22Rv1 (cell line): ENCODE data around the gene ATXN10.

Source experiments
- H3K27ac ChIP-seq: fragments of 450-650 bp; 2 replicates; pipeline ENCODE4 v1.5.1; 2017
- ZFX ChIP-seq: fragments of 450-650 bp; IDR thresholded peaks from 2 replicates; pipeline ENCODE4 v1.6.1; 2017; ENCODE audit warnings: antibody characterized with exemption, borderline replicate concordance
- TF ChIP-seq, protein P1 (sequence below): fragments of 450-650 bp; IDR thresholded peaks from 2 replicates; pipeline ENCODE4 v1.5.1; 2017; ENCODE audit warnings: mild to moderate bottlenecking

Gene ATXN10

DNA sequence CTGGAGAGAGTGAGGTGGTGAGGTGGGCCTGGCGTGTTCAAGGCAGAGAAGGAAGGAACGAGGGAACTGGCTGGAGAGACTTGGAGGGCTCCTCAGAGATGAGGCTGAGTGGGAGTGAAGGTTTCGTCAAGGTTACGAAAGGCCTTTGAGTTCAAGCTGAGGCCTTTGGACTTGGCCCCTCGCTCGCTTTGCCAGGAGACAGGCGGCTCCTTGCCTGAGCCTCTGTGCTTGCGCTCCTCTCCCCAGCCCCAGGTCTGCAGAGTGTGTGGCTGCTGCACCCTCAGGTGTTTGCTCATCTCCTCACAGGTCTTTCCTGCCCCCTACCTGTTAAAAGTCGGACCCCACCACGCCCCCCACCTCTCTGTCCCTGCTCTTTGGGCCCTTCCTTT, 91.6 kb downstream of the ATXN10 start:
- TF ChIP-seq ZFX, result no peak
- TF ChIP-seq, protein P1, sequence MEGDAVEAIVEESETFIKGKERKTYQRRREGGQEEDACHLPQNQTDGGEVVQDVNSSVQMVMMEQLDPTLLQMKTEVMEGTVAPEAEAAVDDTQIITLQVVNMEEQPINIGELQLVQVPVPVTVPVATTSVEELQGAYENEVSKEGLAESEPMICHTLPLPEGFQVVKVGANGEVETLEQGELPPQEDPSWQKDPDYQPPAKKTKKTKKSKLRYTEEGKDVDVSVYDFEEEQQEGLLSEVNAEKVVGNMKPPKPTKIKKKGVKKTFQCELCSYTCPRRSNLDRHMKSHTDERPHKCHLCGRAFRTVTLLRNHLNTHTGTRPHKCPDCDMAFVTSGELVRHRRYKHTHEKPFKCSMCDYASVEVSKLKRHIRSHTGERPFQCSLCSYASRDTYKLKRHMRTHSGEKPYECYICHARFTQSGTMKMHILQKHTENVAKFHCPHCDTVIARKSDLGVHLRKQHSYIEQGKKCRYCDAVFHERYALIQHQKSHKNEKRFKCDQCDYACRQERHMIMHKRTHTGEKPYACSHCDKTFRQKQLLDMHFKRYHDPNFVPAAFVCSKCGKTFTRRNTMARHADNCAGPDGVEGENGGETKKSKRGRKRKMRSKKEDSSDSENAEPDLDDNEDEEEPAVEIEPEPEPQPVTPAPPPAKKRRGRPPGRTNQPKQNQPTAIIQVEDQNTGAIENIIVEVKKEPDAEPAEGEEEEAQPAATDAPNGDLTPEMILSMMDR, result no peak
- H3K27ac ChIP-seq, result no peak overlapping the region

DNA sequence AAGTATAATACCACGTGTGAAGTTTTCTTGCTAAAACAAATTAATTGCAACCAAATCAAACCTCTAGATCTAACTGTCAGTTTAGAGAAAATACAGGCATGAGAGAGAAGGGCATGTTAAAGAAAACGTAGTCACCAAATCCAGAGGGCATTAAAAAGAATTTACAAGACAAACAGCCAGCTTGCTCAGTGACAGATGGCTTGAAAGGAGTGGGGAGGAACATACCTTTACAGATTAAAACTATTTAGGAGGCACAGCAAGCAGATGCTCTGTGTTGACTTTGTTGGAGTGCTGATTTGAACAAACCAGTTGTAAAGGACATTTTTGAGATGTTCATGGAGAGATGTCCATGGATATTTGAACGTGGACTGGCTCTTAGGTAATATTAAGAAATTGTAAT, 96.9 kb downstream of the ATXN10 start:
- TF ChIP-seq, protein P1, result no peak
- H3K27ac ChIP-seq, result no peak overlapping the region

DNA sequence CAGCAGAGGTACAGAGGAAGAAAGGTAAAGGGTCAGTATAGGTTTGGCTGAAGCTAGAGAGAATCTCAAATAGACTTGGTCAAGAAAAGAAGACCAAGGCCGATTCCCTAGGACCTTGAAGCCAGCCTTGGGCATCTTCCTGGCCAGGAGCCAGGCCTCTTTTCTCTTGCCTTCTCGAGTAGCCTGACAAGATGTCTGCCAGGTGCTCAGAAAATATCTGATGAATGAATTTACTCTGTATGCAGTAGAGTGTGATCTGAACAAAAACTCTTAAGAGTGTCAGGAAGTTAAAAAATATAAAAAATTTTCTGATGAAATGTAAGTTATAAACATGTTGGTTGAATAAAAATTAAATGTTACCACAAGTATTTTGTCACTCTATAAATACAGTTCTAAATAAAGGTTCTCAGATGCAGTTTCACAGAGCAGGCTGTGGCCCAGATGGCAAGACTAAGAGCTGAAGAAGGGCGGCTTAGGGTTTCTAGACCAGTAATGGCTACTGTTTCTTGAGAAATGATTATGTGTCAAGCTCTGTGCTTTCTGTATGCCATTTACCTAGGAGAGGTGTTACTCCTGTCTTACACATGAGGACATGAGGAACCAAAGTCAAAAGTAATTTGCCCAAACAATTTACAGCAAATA, 98.1 kb downstream of the ATXN10 start:
- no peak for TF ChIP-seq ZFX

DNA sequence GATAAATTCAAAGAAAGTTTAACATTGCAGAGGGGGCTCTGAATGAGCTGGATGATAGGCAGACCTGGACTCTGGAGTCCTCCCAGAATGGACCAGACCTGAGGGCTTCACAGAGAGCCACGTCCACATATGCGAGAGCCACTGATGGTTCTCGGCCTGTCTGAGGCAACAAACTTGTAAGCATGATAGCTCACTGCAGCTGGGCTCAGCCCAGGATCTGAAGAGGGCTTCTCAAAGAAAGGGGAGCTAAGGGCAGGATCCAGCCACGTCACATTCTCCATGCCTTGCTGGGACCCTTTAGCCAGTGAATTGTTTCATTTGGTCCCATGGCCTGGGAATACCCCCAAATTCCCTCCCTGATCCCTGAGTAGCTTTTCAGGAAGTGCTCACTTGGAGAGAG, 98.9 kb downstream of the ATXN10 start:
- TF ChIP-seq ZFX, result no peak
- TF ChIP-seq, protein P1, result no peak
- H3K27ac ChIP-seq, result no peak overlapping the region

More for the DNA sequence above, 98.1 kb downstream of the ATXN10 start:
- H3K27ac ChIP-seq, result no peak overlapping the region

DNA sequence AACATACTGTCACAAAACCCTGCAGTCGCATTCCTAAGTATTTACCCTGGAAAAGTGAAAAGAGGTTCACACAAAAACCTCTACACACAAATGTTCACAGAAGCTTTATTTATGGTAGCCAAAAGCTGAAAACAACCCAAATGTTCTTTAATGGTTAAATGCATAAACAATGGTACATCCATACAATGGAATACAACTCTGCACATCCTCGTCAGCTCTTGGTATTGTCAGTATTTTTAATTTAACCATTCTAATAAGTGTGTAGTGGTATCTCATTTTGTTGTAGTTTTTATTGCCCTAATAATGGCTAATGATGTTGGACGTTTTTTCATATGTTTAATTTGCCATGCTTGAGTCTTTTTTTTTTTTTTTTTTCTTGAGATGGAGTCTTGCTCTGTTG, 99.4 kb downstream of the ATXN10 start:
- no peak overlapping the region for H3K27ac ChIP-seq
- no peak for TF ChIP-seq ZFX
- TF ChIP-seq, protein P1, result no peak

DNA sequence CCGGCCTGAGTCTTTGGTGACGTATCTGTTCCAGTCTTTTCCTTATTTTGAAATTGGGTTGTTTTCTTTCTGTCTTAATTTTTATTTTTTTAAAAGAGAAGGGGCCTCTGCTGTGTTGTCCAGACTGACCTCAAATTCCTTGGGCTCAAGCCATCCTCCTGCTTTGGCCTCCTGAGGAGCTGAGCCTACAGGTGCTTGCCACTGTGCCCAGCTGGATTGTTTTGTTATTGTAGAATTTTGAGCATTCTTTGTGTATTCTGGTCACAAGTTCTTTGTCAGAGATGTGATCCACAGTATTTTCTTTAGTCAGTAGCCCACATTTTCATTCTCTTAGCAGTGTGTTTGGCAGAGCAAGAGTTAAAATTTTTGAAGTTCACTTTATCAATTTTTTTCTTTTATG, 100.1 kb downstream of the ATXN10 start:
- no peak for TF ChIP-seq ZFX
- TF ChIP-seq, protein P1, result no peak
- H3K27ac ChIP-seq, result no peak overlapping the region

DNA sequence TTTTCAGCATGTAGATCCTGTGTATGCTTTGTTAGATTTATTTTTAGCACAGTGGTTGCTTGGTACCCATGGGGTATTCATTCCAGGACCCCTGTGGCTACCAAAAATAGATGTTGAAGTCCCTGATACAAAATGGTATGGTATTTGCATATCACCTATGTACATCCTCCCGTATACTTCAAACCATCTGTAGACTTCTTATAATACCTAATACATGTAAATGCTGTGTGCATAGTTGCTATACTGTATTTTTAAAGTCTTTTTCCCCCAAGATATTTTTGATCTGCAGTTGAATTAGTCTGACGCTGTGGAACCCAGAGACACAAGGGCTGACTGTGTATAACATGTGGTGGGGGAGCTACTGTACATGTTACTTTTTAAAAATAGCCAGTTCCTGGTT, 101.1 kb downstream of the ATXN10 start:
- TF ChIP-seq ZFX, result no peak
- TF ChIP-seq, protein P1, result no peak
- no peak overlapping the region for H3K27ac ChIP-seq

DNA sequence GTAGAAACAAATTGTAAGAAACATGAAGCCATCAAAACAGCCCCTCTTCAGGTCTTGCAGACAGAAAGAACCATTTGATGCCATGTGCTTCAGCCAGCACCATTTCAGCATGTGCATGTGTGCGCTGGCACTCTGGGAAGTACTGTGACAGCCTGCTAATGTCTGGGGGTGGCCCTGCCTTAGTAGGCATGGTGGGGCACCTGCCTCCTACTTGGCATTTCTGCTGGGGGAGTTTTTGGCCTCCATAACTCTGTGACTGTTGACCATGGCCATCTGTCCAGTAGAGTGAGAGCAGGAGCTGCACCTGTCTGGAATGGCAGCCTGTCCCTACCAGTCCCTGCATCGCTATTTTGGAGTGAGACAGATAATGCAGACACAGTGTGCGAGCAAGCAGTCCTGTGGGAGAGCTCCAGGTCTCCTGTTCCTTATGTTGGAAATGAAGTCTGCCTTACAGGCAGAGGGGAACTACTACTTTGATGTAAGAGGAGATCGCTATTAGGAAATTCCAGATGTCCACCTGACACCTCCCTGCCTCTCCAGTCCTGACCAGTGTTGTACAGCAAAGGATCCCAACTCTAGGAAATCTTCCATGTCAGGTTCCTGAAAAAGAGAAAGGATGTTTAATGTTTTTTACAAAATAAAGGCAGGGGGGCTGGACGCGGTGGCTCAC, 102.5 kb downstream of the ATXN10 start:
- no peak overlapping the region for H3K27ac ChIP-seq
- TF ChIP-seq, protein P1, result no peak
- TF ChIP-seq ZFX, result no peak
